Astrocyte (in vitro differentiated cells and primary cell): ENCODE data around the gene COL23A1. TPM values are rescaled to one million over a fixed set of nuclear protein-coding genes. Genes with fewer than 3 reads are reported as not detected.

Source experiments
- DNase-seq: peaks from one replicate; pipeline ENCODE4 v3.0.0-alpha.2; 2010; ENCODE audit warnings: low read depth
- FAIRE-seq: peaks from 2 replicates; lab custom pipeline; 2011; peaks lifted over from hg19 to GRCh38; lab: Jason Lieb, UNC
- H2AFZ ChIP-seq: 2 replicates; pipeline ENCODE4 v1.6.0; 2012; ENCODE audit warnings: low read depth, low read length, inconsistent platforms
- H3K27ac ChIP-seq: 2 replicates; pipeline ENCODE4 v1.5.1; 2011; ENCODE audit warnings: low read depth, low read length, inconsistent platforms
- H3K27me3 ChIP-seq: 2 replicates; pipeline ENCODE4 v1.6.0; 2011; ENCODE audit warnings: low read length, inconsistent platforms; ENCODE audit not compliant: insufficient read depth
- H3K36me3 ChIP-seq: 2 replicates; pipeline ENCODE4 v1.5.1; 2011; ENCODE audit warnings: low read length, inconsistent platforms; ENCODE audit not compliant: insufficient read depth
- H3K4me1 ChIP-seq: 2 replicates; pipeline ENCODE4 v1.5.1; 2011; ENCODE audit warnings: low read length, inconsistent platforms; ENCODE audit not compliant: insufficient read depth
- H3K4me2 ChIP-seq: 2 replicates; pipeline ENCODE4 v1.6.0; 2012; ENCODE audit warnings: low read length, inconsistent platforms
- H3K4me3 ChIP-seq: 2 replicates; pipeline ENCODE4 v1.5.1; 2011; ENCODE audit warnings: low read depth, mild to moderate bottlenecking, low read length, inconsistent platforms; ENCODE audit not compliant: insufficient read depth
- H3K79me2 ChIP-seq: 2 replicates; pipeline ENCODE4 v1.6.0; 2012; ENCODE audit warnings: mild to moderate bottlenecking, low read length, inconsistent platforms; ENCODE audit not compliant: insufficient read depth
- H3K9ac ChIP-seq: 2 replicates; pipeline ENCODE4 v1.6.0; 2012; ENCODE audit warnings: mild to moderate bottlenecking, low read length, inconsistent platforms
- H3K9me3 ChIP-seq: 2 replicates; pipeline ENCODE4 v1.5.1; 2012; ENCODE audit warnings: low read depth, mild to moderate bottlenecking, low read length, inconsistent platforms; ENCODE audit not compliant: insufficient read depth
- H4K20me1 ChIP-seq: 2 replicates; pipeline ENCODE4 v1.6.0; 2012; ENCODE audit warnings: low read length, inconsistent platforms; ENCODE audit not compliant: insufficient read depth
- H3K27ac Mint-ChIP-seq: one replicate; pipeline ENCODE4 v1.8.0; 2021; ENCODE audit warnings: mild to moderate bottlenecking, mixed read lengths; ENCODE audit not compliant: unreplicated experiment
- H3K27me3 Mint-ChIP-seq: one replicate; pipeline ENCODE4 v1.8.0; 2021; ENCODE audit warnings: low read depth, mixed read lengths; ENCODE audit not compliant: unreplicated experiment
- H3K36me3 Mint-ChIP-seq: one replicate; pipeline ENCODE4 v1.8.0; 2021; ENCODE audit warnings: low read depth, mixed read lengths; ENCODE audit not compliant: unreplicated experiment
- H3K4me1 Mint-ChIP-seq: one replicate; pipeline ENCODE4 v1.8.0; 2021; ENCODE audit warnings: low read depth, mixed read lengths; ENCODE audit not compliant: unreplicated experiment
- H3K4me3 Mint-ChIP-seq: one replicate; pipeline ENCODE4 v1.8.0; 2021; ENCODE audit warnings: mild to moderate bottlenecking, moderate library complexity, mixed read lengths; ENCODE audit not compliant: unreplicated experiment
- H3K9me3 Mint-ChIP-seq: one replicate; pipeline ENCODE4 v1.8.0; 2021; ENCODE audit warnings: mild to moderate bottlenecking, mixed read lengths; ENCODE audit not compliant: unreplicated experiment
- EZH2 ChIP-seq: IDR thresholded peaks from 2 replicates; pipeline ENCODE4 v1.6.1; 2012; ENCODE audit warnings: mild to moderate bottlenecking, low read length, inconsistent platforms; ENCODE audit not compliant: insufficient read depth
- total RNA-seq: library from RNA; stranded (reverse); gene quantifications from 2 replicates; pipeline ENCODE4 v1.2.1, GENCODE V29; 2021
- TF ChIP-seq, protein P1 (sequence below): IDR thresholded peaks from 2 replicates; pipeline ENCODE4 v1.5.1; 2011; ENCODE audit warnings: low read depth, mild to moderate bottlenecking, inconsistent platforms, low read length, moderate library complexity; ENCODE audit not compliant: insufficient read depth

Gene COL23A1
- total RNA-seq, 1 donor from 2014 or later = 0.16 TPM

DNA sequence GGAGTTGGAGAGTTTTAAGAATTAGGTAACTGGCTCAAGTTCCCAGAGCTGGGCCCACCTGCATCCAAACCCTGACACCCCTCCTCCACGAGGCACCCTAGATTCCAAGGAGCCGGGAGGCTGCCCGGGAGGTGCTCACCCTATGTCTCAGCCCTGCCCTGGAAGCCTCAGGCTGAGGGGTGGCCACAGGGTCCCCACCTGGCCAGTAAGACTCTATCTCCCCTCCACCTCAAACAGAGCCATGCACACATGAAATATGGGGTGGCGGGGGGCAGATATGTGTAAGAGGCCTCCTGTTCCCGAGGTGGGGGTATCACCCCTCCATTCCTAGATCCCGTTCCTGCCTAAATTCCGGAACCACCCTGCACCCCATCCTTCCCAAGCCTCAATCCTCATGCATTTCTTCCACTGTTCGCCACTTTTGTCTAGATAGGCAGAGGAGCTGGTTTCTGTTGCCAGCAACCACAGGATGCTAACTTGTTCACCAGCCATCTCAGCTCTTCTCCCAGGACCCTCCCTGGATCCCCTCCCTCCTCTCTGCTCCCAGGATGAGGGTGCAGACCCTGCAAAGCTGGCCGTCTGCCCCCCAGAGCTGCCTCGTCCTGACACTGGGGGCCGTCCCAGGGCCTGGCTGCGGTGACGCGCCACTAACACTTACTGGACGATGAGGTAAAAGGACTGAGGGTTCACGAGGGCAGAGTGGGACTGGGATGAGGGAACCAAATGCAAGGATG lies 44.1 kb downstream of the COL23A1 start:
- no peak for DNase-seq

DNA sequence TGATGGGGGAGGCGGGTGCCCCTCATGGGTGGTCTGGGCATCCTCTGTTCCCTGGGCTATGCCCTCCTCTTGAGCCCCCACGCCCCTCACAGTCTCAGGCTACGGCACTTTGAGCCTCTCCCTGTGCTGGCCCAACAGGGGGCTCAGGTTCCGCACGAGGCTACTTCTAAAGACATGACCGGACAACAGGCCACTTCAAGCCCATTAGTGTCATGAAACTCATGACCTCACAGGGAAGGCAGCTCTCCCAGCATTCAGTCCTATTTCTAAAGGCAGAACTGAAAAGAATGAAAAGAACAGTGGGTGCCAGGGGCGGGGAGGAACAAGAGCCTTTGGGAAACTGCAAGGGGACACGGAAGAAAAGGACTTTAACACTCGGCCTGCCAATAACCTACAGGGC lies 45.0 kb downstream of the COL23A1 start:
- no peak overlapping the region for H3K4me3 ChIP-seq
- Mint-ChIP-seq H3K9me3 (peaks cover 2% of the 10 kb centered on the region), H3K36me3 (no peaks in the 10 kb centered on the region), H3K27ac (no peak overlapping the region), H3K4me3 (no peak overlapping the region), H3K27me3 (peaks cover 6% of the 10 kb centered on the region), H3K4me1 (peaks cover 19% of the 10 kb centered on the region)
- DNase-seq (no peak), FAIRE-seq (no peak)
- no peak overlapping the region for H3K4me2 ChIP-seq
- no peaks in the 10 kb centered on the region for H3K79me2 ChIP-seq
- H4K20me1 ChIP-seq = no peaks in the 10 kb centered on the region
- H2AFZ ChIP-seq = no peak overlapping the region
- no peak for TF ChIP-seq EZH2
- TF ChIP-seq, protein P1, sequence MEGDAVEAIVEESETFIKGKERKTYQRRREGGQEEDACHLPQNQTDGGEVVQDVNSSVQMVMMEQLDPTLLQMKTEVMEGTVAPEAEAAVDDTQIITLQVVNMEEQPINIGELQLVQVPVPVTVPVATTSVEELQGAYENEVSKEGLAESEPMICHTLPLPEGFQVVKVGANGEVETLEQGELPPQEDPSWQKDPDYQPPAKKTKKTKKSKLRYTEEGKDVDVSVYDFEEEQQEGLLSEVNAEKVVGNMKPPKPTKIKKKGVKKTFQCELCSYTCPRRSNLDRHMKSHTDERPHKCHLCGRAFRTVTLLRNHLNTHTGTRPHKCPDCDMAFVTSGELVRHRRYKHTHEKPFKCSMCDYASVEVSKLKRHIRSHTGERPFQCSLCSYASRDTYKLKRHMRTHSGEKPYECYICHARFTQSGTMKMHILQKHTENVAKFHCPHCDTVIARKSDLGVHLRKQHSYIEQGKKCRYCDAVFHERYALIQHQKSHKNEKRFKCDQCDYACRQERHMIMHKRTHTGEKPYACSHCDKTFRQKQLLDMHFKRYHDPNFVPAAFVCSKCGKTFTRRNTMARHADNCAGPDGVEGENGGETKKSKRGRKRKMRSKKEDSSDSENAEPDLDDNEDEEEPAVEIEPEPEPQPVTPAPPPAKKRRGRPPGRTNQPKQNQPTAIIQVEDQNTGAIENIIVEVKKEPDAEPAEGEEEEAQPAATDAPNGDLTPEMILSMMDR = no peak
- H3K27ac ChIP-seq = no peak overlapping the region
- H3K9ac ChIP-seq = no peak overlapping the region
- no peaks in the 10 kb centered on the region for H3K27me3 ChIP-seq
- H3K36me3 ChIP-seq = no peaks in the 10 kb centered on the region
- H3K4me1 ChIP-seq = no peaks in the 10 kb centered on the region
- no peaks in the 10 kb centered on the region for H3K9me3 ChIP-seq

More for the DNA sequence above, 44.1 kb downstream of the COL23A1 start:
- H3K79me2 ChIP-seq = no peaks in the 10 kb centered on the region
- Mint-ChIP-seq H3K4me1 (peaks cover 19% of the 10 kb centered on the region), H3K4me3 (no peak overlapping the region), H3K27ac (no peak overlapping the region), H3K36me3 (no peaks in the 10 kb centered on the region), H3K27me3 (peaks cover 4% of the 10 kb centered on the region), H3K9me3 (peaks cover 2% of the 10 kb centered on the region)
- H3K27ac ChIP-seq = no peak overlapping the region
- no peaks in the 10 kb centered on the region for H3K27me3 ChIP-seq
- H3K9me3 ChIP-seq = no peaks in the 10 kb centered on the region
- H3K9ac ChIP-seq = no peak overlapping the region
- no peaks in the 10 kb centered on the region for H3K36me3 ChIP-seq
- no peaks in the 10 kb centered on the region for H3K4me1 ChIP-seq
- no peak overlapping the region for H3K4me3 ChIP-seq
- H2AFZ ChIP-seq = no peak overlapping the region
- no peak for FAIRE-seq
- no peaks in the 10 kb centered on the region for H4K20me1 ChIP-seq
- H3K4me2 ChIP-seq = no peak overlapping the region
- no peak for TF ChIP-seq EZH2
- TF ChIP-seq, protein P1 = no peak

DNA sequence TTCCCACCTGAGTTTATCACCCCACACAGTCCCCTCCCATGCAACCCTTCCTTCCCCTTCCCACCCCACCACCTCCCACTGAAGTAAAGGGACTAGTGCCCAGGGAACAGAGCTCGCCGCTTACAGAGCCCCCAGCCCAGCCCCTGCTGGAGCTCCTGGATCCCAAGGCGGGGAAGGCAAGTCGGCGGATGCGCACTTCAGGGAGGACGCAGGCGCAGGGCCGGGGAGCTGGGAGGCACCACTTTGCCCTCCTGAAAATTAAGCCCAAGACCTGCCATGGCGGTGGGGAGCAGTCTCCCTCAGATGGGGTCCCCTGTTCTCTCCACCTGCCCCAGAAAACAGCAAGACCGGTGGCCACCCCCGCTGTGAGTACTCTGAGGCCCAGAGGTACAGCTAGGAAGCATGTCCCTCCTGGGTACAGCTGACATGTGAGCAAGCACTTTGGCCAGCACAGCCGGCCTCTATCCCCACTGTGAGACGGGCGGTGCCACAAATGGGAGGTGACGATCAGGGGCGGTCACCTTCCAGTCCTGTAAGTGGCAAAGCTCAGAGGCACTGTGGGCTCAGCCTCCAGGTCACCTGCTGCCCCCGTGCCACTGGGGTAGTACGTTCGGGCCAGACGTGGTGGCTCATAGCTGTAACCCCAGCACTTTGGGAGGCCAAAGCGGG lies 45.9 kb downstream of the COL23A1 start:
- TF ChIP-seq, protein P1 = no peak
- no peak for TF ChIP-seq EZH2
- H3K4me3 Mint-ChIP-seq = no peak overlapping the region
- Histone ChIP-seq H3K4me1 (no peaks in the 10 kb centered on the region), H3K27ac (no peak overlapping the region), H3K9me3 (no peaks in the 10 kb centered on the region), H3K79me2 (no peaks in the 10 kb centered on the region), H3K36me3 (no peaks in the 10 kb centered on the region), H3K27me3 (no peaks in the 10 kb centered on the region), H3K4me2 (no peak overlapping the region), H3K4me3 (no peak overlapping the region), H2AFZ (no peak overlapping the region), H4K20me1 (no peaks in the 10 kb centered on the region), H3K9ac (no peak overlapping the region)
- peaks cover 19% of the 10 kb centered on the region for H3K4me1 Mint-ChIP-seq
- DNase-seq (no peak), FAIRE-seq (no peak)
- H3K27ac Mint-ChIP-seq = no peak overlapping the region
- no peaks in the 10 kb centered on the region for H3K36me3 Mint-ChIP-seq
- peaks cover 2% of the 10 kb centered on the region for H3K9me3 Mint-ChIP-seq
- peaks cover 6% of the 10 kb centered on the region for H3K27me3 Mint-ChIP-seq
